DLD1 (cell line): ENCODE results near the gene WLS.

Experiments used
- in situ Hi-C: cut with HindIII; loops from 2 replicates; pipeline ENCODE4 v1.10.0; 2017; ENCODE audit warnings: low sequenced_read_pairs

Gene WLS

DNA sequence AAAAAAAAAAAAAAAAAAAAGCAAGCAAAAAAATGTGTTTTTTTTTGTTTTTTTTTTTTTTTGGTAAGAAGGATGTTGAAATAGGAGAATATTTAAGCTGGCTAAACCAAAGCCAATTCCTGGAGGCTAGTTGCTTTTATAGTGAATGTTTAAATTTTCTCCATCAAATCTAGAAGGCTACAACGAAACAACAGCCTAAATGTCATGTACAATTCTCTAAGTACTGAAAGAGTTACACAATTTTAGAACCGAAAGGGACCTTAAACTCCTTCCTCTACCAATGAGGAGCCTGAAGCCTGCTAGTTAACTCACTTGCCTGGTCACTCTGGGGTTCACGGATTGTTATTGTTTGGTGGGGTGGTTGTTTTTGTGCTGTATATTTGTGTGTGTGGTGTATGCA, 3.5 kb downstream of the WLS start:
- in situ Hi-C loops: no loop called here

DNA sequence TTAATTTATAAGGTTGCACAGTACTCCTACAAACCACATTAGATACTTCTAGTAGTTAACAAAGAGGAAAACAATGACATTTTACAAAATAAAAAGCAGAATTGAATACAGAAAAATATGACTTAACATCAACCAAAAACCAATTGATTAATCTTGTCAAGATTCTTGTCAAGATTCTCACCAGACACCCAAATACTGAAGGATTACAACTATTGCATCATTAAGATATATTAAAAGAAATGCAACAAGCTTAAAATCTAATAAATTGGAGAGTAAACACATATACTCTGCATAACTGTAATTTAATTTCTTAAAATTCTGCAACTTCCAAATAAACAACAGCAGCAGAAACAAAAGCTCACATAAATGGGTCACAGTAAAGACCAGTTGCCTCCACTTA, 4.7 kb downstream of the WLS start:
- in situ Hi-C loops: no loop called here

DNA sequence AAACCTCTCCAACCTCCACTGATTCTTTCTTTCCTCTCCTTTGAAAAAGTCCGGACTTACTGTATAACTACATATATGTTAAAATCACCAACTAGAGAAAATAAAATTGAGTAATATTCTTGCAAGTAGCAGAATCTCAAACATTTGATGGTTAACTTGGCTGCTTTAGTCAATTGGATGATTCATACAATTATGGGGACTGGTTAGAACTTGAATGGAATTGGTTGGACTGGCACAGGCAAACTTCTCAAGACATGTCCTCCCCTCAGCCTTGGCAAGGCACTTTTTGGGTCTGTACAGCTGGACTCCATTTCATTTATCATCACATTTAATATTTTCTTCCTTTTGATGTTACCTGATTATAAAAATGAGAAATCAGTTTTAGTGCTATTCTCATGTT, 6.5 kb downstream of the WLS start:
- in situ Hi-C loops: no loop called here

DNA sequence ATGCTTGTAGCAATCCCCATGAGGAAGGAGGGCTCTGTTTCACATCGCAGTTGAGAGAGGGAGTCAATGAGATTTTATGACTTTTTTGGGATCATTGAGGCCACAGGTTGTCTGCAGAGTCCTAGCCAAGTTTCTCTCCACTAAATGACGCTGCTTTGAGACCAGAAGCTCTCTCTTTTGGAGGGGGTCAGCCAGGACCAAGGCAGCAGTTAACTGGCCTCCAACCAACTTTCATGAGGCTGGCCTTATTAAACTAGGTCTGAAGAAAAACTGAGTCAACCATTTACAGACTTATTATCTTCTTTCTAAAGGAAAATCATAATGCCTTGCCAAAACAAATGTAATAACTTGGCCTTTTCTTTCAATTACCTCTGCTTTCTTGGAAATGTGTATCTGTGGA, 8.6 kb downstream of the WLS start:
- in situ Hi-C loops: no loop called here

DNA sequence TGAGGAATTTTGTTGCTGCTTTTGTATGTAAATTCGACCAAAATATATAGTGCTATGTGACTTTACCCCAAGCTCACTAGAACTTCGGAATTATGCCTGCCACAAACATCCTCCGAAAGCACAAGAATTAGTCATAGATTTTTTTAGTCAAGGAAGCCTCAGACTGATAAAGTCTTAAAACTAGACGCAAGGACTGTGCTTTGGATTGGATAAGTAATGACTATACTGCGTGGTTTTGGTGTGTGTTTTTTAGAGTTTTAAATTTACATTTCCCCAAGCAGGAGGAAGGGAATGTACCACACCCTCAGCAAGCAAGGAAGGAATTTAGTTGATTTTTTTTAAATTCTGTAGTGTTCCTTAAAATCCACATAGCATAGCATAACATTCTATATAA, 10.3 kb downstream of the WLS start:
- in situ Hi-C loops: no loop called here

DNA sequence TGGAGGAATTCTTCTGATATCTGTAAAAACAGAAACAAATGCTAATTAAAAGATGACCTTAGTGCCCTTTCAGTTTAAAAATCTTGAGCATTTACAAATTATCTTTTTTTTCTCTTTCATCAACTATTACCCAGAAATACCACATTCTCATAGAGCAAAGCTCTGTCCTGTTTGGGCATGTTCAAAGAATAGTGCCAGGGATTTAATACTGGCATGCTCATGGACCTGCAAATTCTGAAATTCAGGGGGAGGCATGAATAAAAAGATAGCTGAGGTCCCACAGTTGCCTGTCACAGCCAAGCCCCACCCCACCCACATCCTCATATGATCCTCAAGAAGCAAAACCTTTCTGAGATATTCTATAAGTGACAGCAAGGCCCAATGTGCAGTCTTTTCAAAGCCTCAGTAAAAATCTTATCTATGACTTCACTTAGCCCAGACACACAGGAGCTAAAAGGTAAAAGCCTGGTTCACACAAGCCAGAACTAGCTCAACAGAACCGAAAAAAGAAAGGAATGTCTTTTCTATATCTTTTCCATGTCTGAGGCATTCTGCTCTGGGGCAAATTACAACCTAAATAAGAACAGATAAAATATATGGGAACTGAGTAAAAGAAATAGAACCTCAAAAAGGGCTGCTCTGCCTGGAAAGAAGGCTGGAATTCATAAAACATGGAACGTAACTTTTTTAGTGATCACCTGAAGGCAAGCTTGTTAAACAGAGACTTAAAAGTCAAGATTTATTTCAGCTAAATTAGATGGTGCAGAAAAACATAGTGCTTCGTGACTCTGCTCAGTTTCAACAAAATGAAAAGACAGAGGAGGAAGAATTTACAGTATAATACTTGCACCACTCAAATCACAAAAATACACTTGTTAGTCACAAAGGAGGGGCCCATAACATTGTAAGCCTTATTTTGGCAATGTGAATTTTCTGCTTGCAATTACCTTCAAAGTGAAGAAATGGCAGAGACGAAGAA, 11.0 kb downstream of the WLS start:
- in situ Hi-C loops: no loop called here

DNA sequence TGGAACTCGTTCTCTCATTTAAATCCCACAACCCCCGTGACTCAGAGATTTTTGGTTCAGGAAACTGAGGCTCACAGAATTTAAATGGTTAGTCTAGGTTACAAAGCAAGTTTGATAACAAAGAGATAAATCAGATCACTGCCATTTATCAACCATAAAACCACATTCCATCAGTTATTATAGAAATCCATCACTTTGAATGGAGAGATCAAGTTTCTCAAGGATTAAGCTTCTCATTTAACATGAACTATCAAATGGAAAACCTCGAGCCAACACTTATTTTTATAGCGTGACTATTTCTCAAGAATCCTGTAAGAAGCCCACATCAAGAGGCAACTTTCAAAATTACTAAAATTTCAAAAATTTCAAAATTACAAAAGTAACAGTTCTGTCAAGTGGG, 11.9 kb downstream of the WLS start:
- in situ Hi-C loops: no loop called here

DNA sequence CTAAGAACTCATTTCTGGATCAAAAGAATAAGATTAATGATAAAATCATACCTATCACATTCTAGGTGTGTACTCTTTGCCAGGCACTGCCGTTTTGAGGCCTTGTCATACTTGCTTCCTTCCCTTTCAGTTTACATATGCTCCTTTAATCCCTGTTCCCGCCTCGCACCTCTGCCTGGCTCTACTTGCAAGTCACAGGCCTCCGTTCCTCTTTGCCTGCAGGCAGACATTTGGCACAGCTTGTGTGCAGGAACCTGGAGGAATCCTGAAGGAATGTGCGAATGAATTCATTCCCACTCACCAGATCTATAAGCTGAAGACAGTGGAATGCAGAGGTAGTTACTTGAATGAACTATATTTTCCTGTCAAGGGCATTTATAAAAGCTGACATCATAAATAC, 13.8 kb downstream of the WLS start:
- in situ Hi-C loops: no loop called here

DNA sequence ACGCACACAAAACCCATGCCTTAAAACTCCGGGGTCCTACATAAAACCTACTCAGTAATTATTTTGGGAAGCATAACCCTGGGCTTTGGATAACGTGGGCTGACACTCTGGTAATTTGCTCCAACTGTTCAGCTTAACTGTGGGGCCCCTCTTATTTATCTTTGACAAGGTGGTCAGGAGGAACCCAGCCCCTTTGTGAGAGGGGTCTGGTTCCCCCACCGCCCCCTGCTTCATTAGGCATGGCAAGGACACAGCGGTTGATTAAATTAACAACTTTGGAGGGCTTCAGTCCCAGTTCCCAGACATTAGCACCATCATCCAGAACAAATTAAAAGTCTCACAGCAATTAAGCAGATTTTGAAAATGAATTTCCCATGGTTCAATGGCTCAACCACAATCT, 14.7 kb downstream of the WLS start:
- in situ Hi-C loops: no loop called here

DNA sequence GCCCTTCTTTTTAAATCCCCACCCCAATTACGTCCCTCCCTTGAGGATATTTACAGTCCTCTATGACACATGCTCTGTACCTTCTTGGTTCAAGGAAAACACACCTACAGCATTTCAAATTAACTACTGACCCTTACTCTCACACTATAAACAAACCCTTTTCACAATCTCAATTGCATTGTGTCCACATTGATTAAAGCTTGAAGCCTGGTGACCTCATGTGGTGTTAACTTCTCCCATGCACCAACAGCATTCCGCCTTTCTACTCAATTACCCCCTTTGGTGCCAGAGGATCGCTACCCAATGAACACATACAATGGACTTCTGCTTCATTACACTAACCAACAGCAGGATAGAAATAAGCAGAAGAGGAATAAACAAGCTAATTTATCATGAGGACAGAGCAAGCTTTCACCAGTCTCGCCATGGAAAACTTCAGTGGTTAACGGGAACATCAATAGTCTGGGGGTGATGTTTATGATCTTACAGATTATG, 15.2 kb downstream of the WLS start:
- in situ Hi-C loops: no loop called here

DNA sequence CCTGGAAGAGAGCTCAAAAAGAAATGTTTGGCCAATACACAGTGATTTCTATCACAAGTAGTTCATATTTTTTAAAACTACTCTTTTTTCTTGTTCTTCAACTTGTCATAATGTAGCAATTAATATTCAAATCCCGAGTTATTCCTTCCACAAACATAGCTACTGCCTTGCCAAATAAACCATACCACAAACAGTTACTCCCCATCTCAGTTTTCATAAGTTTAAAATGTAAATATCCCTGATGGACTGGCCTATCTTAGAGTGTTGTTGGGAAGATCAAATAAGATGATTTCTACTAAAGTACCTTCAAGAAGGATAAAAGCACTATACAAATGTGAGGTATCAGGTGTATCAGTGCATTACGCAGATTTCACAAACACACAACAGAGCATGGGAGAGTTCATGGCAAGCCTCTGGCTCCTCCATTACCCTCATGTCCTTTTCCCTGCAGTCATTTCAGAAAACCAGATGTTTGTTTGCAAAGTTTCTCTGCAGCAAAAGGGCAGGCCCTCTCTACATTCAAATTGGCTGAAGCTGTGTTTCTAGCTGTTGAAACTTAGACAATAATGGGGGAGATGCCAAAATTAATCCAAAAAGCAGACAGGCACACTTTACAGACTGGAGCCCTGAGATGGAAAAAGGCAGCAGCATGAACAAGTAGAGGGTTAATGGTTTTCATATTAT, 16.1 kb downstream of the WLS start:
- in situ Hi-C loops: no loop called here

DNA sequence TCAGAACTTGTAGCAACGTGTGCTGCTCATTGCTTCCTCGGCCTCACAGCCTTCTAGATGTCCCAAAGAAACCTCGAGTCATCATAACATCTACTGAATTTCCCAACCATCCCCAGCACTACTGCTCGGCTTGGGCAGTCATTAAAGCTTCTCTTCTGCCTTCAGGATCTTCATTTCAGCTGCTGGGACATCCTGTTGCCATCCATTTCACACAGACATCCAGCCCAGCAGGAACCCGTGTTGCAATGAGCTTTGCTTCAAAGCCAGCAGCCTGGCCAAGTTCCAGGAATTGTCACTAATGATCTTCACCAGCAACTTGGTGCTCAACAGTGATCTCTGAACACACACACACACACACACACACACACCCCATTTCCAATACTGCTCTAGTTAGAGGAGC, 18.5 kb downstream of the WLS start:
- in situ Hi-C loops: no loop called here

DNA sequence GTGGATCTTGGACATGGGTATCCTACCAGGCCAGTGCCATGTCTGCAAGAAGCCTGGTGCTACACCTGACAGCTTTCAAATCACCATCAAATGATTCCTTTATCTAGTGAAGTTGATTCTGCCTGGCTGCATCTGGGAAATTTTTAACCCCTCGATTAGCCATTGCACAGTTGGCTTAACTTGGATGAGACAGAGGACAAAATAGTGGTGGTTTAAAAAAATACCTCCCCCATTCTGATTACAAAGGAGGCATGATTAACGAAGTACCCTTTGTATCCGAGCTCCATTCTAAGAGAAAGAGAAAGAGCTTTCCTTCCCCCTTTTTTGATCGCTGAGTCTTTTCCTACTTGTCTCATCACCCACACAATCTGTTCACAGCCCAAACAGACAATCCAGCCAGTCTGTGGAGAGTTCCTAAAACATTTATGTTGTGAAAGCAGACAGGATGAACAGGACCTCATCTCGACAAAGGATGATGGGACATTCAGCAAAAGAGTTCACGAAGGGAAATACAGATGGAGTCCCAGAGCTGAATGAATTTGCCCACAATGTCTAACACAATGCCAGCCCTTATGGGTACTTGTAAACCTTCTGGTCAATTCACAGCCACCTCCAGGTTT, 20.5 kb downstream of the WLS start:
- in situ Hi-C loops: no loop called here

DNA sequence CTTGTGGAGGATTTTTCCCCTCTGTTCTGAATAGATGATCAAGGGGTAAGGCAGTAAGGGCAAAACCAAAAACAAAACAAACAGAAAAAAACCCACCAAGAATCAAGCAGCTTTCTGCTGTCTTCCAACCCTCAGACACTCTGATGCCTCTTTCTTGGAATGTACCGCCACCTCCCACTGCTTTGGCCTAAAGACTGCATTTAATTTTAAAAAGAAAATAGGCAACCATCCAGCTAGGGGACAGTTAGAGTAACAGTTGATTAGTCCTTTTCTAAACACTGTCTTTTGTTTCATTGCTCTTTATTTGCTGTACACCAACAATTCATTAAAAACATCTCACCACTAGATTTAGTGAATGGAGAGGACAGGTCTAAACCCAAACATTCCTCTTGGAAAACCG, 21.5 kb downstream of the WLS start:
- in situ Hi-C loops: no loop called here

DNA sequence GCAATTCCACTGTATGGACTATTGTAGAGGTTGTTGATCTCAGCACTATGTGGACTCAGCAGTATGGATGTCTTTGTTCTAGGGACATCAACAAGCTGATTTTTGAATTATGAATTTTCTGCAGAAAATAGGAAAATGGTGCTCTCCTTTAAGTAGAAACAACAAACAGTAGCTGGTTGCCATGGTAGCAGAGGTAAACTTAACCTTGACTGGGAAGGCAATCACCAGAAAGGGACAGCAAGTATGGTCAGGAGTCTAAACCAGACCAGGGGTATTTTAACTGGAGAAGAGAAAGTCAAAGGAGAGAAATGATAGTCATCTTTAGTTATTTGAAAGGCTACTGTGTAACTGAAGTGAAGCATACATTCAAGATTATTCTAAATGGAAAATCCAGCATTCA, 22.3 kb downstream of the WLS start:
- in situ Hi-C loops: no loop called here

DNA sequence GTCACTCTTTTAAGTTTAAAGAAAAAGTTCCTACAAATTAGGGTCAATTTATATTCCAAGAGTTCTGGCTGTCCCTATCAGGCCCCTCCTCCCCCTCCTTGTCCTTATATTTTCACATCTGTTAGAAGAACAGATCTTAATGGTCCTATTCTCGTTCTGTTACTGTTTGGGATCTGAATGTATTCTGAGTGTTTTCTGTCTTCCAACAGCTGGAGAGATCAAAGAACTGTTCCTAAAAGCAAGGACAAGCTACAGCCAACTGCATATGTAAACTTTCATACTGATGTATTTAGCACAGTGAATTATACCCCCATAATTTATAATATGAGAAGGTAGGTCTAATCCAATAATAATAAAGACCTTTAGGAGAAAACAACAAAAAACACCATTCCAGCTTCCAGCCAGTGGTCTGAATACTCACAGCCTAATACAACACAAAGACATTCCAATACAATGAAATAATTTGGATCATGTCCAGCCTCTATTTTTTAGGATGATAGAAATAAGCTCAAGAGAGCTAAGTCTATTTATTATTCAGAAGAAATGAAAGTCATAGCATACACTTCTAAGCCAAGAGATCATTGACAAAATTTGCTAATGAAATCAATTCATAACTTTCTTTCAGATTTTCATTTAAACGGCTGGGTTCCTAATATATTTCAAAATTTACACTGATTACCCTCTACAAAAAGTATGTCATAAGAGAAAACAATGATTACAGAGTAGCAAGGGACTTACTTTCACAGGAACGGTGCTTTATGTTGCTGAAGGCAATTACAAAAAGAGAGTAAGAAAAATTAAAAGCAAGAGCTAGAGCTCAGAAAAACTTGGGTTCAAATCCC, 25.3 kb downstream of the WLS start:
- in situ Hi-C loops: no loop called here

DNA sequence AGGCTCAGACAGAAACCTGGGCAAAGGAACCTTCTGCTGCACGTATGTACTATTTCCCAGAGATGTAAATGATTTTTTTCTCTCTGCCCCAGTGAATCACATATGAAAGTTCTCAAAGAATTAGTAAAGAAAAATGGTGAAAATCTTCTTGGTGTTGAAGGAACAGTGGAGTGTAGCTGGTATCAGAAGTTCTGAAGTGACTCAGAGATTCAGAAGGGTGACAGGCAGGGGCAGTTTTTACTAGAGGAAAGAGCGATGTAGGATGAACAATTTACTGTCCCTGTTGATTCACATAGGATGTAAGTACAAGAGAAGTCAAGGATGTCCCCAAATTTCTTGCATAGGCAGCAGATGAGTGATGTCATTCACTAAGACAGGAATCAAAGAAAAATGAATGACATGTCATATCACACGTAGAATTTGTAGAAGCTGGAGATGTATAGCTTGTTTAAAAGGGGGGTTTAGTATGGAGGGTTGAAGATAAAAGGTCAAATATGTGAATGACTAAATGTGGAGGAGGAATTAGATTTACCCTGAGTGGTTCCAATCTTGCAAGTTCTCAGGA, 26.4 kb downstream of the WLS start:
- in situ Hi-C loops: no loop called here

DNA sequence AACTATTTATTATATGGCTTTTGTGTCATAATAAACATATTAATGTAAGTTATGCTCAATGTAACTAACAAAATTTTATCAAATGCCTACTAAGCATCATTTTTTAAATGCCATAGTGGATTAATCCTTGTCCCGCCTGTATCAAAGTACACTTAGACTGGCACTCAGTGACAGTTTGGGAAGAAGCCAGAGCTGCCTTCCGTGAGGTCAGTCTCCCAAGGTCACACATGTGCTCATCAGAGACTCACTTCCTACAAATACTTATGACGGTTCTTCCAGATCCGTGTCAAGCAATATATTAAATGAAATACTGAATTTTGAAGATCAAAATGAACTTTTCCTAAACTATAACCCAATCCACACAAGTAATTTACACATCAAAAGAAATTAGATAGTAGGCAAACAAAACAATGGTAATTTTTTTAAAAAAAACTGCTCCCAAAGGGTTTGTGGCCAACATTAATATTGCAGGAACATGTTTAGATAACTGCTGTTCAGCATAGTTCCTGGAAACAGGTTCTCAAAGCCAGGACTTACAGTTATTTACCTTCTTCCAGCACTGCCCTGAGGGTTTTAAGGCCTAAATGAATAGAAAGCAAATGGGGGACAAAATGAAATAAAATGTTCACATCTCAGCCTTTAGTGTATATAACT, 27.2 kb downstream of the WLS start:
- in situ Hi-C loops: no loop called here

DNA sequence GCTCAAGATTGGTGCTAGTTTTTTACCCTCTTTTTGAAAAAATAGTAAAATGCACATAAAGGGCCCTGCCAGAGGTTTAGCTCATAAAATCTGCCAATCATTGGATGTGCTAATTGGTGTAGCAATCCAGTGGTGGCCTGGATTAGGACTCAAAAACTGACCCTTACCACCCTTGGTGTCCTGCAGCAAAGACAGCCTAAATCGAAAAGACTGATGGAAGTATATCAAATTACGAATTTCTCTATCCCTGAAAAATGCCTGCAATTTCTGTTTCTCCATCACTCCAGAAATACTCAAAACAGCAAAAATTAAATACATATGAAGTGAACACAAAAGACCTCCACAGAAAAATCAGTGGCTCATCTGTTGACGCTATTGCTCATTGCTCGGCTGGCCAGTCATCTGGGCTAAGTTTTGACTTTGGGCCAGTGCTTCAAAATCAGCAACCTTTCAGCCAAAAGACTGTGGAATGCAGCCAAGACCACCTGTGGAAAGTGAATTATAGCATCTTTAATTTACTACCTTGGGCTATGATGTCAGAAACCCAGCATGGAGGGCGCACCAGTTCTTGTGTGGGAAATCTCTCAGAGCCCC, 30.0 kb downstream of the WLS start:
- in situ Hi-C loops: no loop called here
